HG03520 (cell line): ENCODE measurements around the gene TERT.
"Not testable (repeated sequence)": the region's sequence is repeated elsewhere in the genome, so short reads cannot be mapped to it uniquely, and the experiment has no call there.

Experiments
- ATAC-seq: cut with Tn5 transposase; IDR thresholded peaks from one replicate; pipeline ENCODE4 v1.9.1; 2021; ENCODE audit warnings: mild to moderate bottlenecking, moderate library complexity; ENCODE audit not compliant: unreplicated experiment

Gene TERT

DNA sequence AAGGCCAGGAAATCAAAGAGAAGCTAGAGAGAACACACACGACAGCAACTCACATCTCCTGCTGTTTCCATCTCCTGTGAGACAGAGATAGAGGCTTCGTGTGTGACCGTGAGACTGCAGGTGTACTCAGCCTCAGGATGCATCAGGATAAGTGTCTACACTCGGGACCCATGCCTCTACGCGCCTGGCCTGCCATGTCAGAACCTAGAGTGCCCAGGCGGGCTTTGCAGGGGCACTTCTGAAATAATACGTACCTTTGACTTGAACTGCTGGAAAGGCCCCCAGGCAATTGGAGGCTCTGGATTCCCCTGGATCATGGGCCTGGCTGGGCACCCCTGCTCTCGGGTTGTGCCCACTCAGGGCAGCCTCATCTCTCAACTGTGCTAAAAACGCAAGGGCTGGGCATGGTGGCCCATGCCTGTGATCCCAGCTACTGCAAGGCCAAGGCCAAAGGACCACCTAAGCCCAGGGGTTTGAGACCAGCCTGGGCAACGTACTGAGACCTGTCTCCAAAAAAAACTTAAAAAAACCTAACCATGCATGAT lies 37.1 kb upstream of the TERT start:
- no peak for ATAC-seq

DNA sequence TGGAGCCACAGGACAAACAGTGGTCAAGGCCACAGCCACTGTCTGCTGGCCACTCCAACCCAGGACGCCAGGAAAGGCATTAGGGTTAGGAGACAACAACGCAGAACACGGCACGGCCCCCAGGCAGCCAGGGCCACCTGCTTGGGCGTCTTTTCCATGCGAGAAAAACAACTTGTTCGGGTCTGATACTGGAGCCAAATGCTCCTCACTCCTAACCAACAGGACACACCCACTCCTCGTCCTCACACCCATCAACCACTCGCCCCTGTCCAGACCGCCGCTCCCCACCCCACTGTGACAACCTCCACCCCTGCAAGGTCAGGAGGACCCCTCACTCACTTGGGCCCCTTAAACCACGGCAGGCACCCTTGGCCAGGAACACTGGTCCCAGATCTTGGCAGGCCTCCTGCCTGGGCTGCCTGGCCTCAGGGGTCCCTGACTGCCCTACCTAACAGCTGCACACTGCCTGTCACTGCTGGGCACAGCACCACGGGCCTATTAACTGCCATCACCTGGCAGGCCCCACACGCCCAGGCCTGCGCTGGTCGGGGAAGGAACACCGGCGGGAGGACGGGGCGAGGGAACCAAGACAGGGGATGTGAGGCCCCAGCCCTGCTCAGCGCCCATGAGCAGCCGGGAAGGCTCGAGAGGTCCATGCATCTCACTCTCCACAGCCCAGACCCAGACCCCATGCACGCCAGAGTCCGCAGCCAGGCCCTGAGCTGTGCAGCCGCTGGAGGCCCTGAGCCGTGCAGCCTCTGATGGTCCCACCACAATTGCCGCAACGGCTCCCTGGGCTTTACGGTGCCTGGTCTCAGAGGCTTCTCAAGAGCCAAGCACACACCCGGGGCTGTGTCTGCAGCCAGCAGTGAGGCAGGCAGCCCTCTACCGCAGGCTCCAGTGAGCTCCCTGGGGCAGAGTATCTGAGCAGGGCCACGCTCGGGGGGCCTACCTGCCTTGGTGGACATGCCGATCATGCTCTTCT lies 36.3 kb upstream of the TERT start:
- ATAC-seq, result no peak

DNA sequence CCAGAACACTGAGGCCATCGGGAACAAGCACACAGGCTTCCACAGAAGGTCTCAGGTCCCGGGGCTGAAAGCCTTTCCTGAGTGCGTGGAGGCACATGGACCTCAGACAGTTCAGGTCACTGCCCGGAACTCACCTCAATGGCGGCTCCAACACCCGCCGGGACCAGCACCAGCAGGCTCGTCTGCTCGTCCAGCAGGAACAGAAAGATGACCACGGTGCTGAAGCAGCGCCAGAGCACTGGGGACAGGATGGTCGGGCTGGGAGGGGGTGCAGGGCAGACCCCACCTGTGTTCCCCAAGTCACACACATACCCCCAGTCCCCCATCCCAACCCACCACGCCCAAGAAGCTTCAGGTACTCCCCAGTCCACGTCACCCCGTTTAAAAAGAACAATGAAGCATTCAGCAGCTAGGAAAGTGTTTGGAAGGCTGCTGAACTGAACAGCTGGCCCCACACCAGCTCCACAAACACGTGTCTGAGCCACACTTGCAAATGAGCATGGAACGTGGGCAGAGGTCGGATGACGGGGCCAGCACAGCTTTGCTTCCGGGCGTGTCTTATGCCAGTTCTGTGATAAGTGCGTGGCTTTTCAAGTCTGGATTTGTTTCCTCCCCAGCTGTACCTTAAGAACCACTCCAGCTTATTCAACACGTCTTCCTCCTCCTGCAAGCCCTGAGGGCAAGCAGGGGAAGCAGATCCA lies 35.4 kb upstream of the TERT start:
- no peak for ATAC-seq

GRCh38 chr5:1329111-1329579 lies 34.3 kb upstream of the TERT start:
- no peak for ATAC-seq

- not testable (repeated sequence) for ATAC-seq
These were observed 33.6 kb upstream of the TERT start for GRCh38 chr5:1328237-1329110.

- not testable (repeated sequence) for ATAC-seq
These were observed 32.3 kb upstream of the TERT start for GRCh38 chr5:1326901-1327756.

DNA sequence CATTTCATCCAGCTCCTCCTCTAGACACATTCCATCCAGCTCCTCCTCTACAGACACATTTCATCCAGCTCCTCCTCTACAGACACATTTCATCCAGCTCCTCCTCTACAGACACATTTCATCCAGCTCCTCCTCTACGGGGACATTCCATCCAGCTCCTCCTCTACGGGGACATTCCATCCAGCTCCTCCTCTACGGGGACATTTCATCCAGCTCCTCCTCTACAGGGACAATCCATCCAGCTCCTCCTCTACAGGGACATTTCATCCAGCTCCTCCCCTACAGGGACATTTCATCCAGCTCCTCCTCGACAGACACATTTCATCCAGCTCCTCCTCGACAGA lies 31.6 kb upstream of the TERT start:
- ATAC-seq, result not testable (repeated sequence)

DNA sequence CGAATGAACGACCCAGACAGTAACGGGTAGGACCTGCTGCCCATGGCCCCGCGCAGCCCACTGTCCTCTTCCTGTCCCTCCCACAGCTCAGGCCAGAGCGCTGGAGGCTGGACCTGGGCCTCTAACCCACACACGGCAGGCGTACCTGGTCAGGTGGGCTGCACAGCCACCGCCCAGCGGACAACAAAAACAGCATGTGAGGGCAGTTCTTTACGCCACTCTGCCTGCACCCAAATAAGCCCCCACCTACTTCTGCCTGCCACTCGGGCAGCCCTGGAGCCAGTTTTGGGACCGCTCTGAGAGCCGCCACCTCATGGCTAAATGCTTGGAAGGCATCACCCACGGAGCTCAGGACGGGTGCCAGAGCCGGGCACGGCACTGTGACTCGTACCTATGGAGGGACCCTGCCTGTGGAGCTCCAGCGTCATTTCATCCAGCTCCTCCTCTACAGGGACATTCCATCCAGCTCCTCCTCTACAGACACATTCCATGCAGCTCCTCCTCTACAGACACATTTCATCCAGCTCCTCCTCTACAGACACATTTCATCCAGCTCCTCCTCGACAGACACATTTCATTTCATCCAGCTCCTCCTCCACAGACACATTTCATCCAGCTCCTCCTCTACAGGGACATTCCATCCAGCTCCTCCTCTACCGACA lies 31.1 kb upstream of the TERT start:
- ATAC-seq, result no peak

GRCh38 chr5:1325191-1325741 lies 30.4 kb upstream of the TERT start:
- no peak for ATAC-seq

DNA sequence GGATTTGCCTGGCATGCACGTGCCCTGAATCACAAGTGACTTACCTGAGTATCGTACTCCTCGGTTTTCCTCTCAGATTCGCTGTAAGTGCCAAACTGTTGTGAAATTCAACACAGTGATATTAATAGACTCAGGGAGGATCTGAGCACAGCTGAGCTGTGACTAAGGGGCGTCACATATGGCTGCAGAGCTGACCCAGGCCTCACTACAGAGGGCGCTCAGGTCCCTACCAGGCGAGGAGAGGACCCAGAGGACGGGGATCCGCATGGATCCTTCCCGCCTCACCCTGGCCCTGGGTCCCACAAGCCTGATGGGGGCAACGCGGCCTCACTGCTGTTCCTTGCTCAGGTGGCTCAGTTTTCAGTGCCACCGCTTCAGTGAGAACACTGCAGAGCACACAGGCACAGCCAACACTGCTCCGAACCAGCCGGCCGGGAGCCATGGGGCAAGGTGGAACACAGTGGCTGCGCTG lies 29.9 kb upstream of the TERT start:
- ATAC-seq, result no peak

DNA sequence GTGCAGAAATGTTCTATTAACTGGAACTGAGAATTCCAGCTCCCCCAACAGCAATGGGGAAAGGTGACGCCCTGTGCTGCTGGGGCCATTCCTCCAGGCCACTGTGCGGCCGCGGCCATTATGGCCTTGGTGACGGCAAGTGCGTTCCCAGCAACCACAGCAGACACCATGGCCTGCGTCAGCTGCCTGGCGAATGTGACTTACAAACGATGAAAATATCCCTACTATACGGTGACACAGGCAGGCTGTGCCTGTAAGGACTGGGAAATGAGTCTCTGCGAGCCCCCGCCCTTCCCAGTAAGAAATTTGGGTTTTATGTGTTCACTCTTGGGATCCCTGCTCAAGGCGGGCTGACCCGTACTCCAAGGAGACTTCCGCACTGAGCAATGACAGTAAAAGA lies 29.4 kb upstream of the TERT start:
- no peak for ATAC-seq

DNA sequence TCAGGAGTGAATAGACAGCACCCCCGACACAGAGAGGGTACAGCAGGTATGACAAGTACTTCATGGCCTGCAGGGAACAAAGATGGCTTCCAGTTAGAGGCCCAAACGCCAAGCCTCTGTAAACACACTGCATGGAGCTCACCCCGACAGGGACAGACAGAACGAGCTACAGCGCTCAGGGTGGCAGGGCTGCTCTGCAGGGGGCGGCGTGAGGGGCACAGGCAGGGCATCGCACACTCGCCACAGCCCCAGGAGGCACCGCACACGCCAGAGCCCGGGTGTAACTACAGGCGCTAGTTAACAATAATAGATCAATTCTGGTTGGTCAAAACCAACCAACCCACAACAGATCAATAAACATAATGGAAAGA lies 28.9 kb upstream of the TERT start:
- ATAC-seq, result no peak

- ATAC-seq, result no peak
These were observed 28.3 kb upstream of the TERT start for GRCh38 chr5:1322955-1323802.

DNA sequence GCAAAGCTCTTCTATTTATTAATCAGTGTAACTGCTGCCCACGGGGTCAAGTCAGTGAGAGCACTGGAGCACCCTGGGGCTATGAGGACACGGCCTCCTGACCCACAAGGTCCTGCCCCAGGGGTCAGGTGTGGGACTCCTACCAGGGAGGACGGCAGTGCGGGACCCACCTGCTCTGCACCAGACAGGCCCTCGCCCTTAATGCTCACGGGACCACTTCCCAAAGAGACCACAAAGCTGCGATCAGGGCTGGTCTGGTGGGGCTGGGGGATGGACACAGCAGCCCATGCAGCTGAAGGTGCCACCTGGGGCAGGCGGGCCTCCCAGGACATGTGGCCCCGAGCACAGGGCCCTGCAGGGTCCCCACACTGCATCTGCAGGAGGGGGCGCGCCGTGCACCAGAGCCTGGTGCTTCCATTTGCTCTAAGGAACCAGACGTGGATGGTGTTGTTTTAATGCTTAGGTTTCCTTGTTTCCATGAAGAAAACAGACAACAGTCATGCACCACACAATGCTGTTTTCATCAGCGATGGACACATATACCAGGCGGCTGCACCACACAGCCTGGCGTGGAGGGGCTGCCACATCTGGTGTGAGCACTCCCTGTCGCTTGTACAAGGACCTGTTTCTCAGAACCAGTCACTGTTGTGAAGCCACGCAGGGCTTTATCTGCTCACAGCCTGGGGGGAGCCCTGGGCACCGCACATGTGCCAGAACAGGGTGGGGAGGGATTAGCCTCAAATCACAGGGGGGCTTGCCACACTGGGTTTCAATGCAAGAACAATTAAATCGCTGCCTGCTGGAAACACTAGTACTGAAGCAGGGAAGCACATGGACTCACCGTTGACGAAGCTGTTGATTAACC lies 27.4 kb upstream of the TERT start:
- ATAC-seq, result no peak

DNA sequence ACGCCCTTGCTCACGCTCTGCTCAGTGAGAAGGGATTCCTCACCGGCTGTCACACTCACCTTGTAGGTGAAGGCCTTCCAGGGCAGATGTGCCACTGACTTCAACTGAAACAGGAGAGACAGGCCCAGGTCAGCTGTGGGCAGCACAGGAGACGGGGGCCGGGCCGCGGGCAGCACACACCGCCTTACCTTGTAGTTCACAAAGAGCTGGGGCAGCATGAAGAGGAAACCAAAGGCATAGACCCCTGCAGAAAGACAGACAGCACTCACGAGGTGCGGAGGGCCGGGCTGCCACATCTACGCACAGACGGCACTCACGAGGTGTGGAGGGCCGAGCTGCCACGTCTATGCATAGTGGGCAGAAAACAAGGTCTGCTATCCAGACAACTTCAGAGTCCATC lies 26.7 kb upstream of the TERT start:
- ATAC-seq, result no peak

DNA sequence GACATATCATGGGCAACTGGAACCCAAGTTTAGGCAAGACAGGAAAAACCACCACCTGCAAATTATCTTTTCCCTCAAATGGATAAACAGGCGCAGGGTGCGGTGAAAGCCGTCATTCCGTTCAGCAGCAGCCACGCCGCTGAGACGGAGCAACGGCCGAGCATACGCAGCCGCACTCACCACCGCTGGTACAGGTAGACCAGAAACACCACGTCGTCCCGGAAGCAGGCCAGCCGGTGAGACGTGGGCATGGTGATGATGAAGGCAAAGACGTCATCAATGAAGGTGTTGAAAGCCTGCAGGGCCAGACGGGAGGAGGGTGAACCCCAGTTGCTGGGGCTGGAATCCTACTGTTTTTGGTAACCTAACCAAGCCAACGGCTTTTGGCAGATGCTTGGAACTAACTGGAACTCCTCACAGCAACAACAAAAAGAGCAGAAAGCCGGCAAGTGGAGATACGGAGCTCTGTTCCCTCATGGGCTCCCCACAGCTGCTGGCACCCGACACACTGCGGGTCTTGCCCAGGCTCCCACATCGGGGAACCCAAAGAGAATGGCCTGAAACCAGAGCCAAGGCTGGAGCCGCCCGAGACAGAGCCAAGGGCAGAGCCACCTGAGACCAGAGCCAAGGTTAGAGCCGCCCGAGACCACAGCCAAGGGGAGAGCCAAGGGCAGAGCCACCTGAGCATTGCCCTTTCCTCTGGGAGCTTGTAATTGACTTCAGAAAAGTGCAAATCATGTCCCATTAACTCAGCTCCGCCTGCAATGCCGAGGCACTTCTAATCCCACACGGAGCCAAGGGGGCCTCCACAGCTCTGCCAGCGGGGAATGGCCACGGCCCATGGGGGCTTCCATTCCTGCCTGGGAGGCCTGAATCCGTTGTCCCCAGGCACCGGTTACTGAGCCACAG lies 25.8 kb upstream of the TERT start:
- no peak for ATAC-seq
